HG02798 (cell line): Measurements from ENCODE around the gene SLC35C1.

ENCODE experiments used
- ATAC-seq: cut with Tn5 transposase; IDR thresholded peaks from one replicate; pipeline ENCODE4 v1.9.1; 2021; ENCODE audit warnings: mild to moderate bottlenecking; ENCODE audit not compliant: unreplicated experiment, poor library complexity

Gene SLC35C1

GRCh38 chr11:45804761-45805304, at the start of gene SLC35C1:
Gene SLC35C1 (plus strand): TSS chr11:45805149. CDS start chr11:45805802, 653 bp downstream.
- peak; percentile 96 for ATAC-seq

GRCh38 chr11:45755281-45755859, 49.6 kb upstream of the SLC35C1 start:
- no peak for ATAC-seq

GRCh38 chr11:45756384-45757010, 48.5 kb upstream of the SLC35C1 start:
- no peak for ATAC-seq

GRCh38 chr11:45757672-45758071, 47.3 kb upstream of the SLC35C1 start:
- ATAC-seq = no peak

- no peak for ATAC-seq
Measured at GRCh38 chr11:45761659-45762058, 43.3 kb upstream of the SLC35C1 start.

- ATAC-seq = no peak
Measured at GRCh38 chr11:45765107-45765668, 39.8 kb upstream of the SLC35C1 start.

GRCh38 chr11:45765836-45766235, 39.1 kb upstream of the SLC35C1 start:
- ATAC-seq = no peak

- no peak for ATAC-seq
Measured at GRCh38 chr11:45766469-45766868, 38.5 kb upstream of the SLC35C1 start.

GRCh38 chr11:45768486-45768885, 36.5 kb upstream of the SLC35C1 start:
- ATAC-seq = no peak

- ATAC-seq = no peak
Measured at GRCh38 chr11:45769960-45770359, 35.0 kb upstream of the SLC35C1 start.

GRCh38 chr11:45771193-45771565, 33.8 kb upstream of the SLC35C1 start:
- ATAC-seq = peak; percentile 50

- ATAC-seq = peak; percentile 86
Measured at GRCh38 chr11:45771566-45772448, 33.1 kb upstream of the SLC35C1 start.

- ATAC-seq = no peak
Measured at GRCh38 chr11:45772449-45772774, 32.5 kb upstream of the SLC35C1 start.

- no peak for ATAC-seq
Measured at GRCh38 chr11:45772986-45773785, 31.8 kb upstream of the SLC35C1 start.

- no peak for ATAC-seq
Measured at GRCh38 chr11:45773786-45774655, 30.9 kb upstream of the SLC35C1 start.

- ATAC-seq = no peak
Measured at GRCh38 chr11:45774786-45775185, 30.2 kb upstream of the SLC35C1 start.

GRCh38 chr11:45777127-45777969, 27.6 kb upstream of the SLC35C1 start:
- no peak for ATAC-seq

GRCh38 chr11:45778341-45778740, 26.6 kb upstream of the SLC35C1 start:
- no peak for ATAC-seq
